ENCODE data around the gene GP1BB. TPM values are rescaled to one million over a fixed set of nuclear protein-coding genes. Genes with fewer than 3 reads are reported as not detected.

The GP1BB gene
- total RNA-seq, 1 experiment from 2014 or later: 4.3 TPM

- no peak for ATAC-seq
- H3K27me3 Mint-ChIP-seq (ENCODE audit: low read depth): peaks cover 18% of the 10 kb centered on the region
- no peaks in the 10 kb centered on the region for H3K4me1 Mint-ChIP-seq
- no peaks in the 10 kb centered on the region for H3K36me3 Mint-ChIP-seq
- no peak overlapping the region for H3K4me3 Mint-ChIP-seq
- ChIA-PET POLR2A (no interaction called here), CTCF (interaction anchor here (1.3 kb wide), 1 partner anchor 12 kb away, joined by 4 read pairs; no protein-coding TSS in a partner anchor)
- no peak for TF ChIP-seq ZNF263 (CRISPR knock-in tag; IDR thresholded peaks at IDR 0.05; ENCODE audit: low read depth)
- TF ChIP-seq E2F1 (CRISPR knock-in tag; IDR thresholded peaks at IDR 0.05): no peak
- TF ChIP-seq KAT7 (CRISPR knock-in tag; IDR thresholded peaks at IDR 0.05; ENCODE audit: borderline replicate concordance): no peak
- TF ChIP-seq ZBTB21 (CRISPR knock-in tag; IDR thresholded peaks at IDR 0.05; ENCODE audit: borderline replicate concordance): no peak
- TF ChIP-seq MYBL2 (CRISPR knock-in tag; IDR thresholded peaks at IDR 0.05): no peak
- TF ChIP-seq SOX15 (CRISPR knock-in tag; IDR thresholded peaks at IDR 0.05): no peak
- TF ChIP-seq USF2 (CRISPR knock-in tag; IDR thresholded peaks at IDR 0.05): no peak
- no peak for TF ChIP-seq JAZF1 (CRISPR knock-in tag; IDR thresholded peaks at IDR 0.05)
- no peak for TF ChIP-seq TEAD4 (CRISPR knock-in tag; IDR thresholded peaks at IDR 0.05)
- no peak for TF ChIP-seq PRRX2 (CRISPR knock-in tag; IDR thresholded peaks at IDR 0.05)
- no peak for TF ChIP-seq AR (CRISPR knock-in tag; IDR thresholded peaks at IDR 0.05)
- TF ChIP-seq, protein P1, sequence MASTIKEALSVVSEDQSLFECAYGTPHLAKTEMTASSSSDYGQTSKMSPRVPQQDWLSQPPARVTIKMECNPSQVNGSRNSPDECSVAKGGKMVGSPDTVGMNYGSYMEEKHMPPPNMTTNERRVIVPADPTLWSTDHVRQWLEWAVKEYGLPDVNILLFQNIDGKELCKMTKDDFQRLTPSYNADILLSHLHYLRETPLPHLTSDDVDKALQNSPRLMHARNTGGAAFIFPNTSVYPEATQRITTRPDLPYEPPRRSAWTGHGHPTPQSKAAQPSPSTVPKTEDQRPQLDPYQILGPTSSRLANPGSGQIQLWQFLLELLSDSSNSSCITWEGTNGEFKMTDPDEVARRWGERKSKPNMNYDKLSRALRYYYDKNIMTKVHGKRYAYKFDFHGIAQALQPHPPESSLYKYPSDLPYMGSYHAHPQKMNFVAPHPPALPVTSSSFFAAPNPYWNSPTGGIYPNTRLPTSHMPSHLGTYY (CRISPR knock-in tag; IDR thresholded peaks at IDR 0.05): no peak
- TF ChIP-seq ZSCAN18 (CRISPR knock-in tag; IDR thresholded peaks at IDR 0.05): no peak
- H3K27ac Mint-ChIP-seq: no peak overlapping the region
- no peaks in the 10 kb centered on the region for H3K9me3 Mint-ChIP-seq
- no peak for DNase-seq (ENCODE audit: low spot score)
Observed at GRCh38 chr22:19733755-19734154, 10.4 kb downstream of the GP1BB start.

DNA sequence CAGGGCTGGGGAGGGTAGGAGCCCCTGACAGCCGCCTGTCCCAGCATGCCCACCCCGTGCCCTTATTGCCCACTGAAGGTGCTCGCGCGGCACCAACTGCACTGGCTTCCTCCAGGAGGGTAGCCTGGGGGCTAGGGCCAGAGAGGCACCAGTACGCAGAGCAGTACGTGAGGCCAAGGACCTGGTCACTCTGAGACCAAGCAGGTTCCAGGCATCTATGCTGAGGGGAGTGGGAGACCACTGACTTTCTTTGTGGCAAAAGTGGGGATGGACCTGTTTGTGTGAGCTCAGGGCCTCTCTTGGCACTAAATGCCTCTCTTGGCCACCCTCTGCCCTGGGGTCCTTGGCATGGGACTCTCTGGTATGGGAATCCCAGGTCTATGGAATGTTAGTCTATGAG, 10.8 kb downstream of the GP1BB start:
- no peaks in the 10 kb centered on the region for H3K9me3 Mint-ChIP-seq
- H3K36me3 Mint-ChIP-seq: no peaks in the 10 kb centered on the region
- H3K4me3 Mint-ChIP-seq: no peak overlapping the region
- TF ChIP-seq GTF2I (CRISPR knock-in tag; conservative IDR thresholded peaks at IDR 0.05): no peak
- no peak for TF ChIP-seq USF2 (CRISPR knock-in tag; IDR thresholded peaks at IDR 0.05)
- TF ChIP-seq CBFB (CRISPR knock-in tag; IDR thresholded peaks at IDR 0.05; ENCODE audit: low read depth): no peak
- TF ChIP-seq ETV6 (CRISPR knock-in tag; IDR thresholded peaks at IDR 0.05): no peak
- no peak for TF ChIP-seq NFATC4 (CRISPR knock-in tag; IDR thresholded peaks at IDR 0.05)
- TF ChIP-seq FOXJ3 (CRISPR knock-in tag; IDR thresholded peaks at IDR 0.05; ENCODE audit: borderline replicate concordance): no peak
- TF ChIP-seq MXD4 (CRISPR knock-in tag; IDR thresholded peaks at IDR 0.05; ENCODE audit: borderline replicate concordance): no peak
- TF ChIP-seq, protein P2, sequence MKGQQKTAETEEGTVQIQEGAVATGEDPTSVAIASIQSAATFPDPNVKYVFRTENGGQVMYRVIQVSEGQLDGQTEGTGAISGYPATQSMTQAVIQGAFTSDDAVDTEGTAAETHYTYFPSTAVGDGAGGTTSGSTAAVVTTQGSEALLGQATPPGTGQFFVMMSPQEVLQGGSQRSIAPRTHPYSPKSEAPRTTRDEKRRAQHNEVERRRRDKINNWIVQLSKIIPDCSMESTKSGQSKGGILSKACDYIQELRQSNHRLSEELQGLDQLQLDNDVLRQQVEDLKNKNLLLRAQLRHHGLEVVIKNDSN (CRISPR knock-in tag; IDR thresholded peaks at IDR 0.05): no peak
- DNase-seq (ENCODE audit: low spot score) (no peak), ATAC-seq (no peak)
- POLR2A ChIA-PET: no interaction called here
- no peak overlapping the region for H3K27ac Mint-ChIP-seq
- peaks cover 14% of the 10 kb centered on the region for H3K27me3 Mint-ChIP-seq (ENCODE audit: low read depth)
- no peaks in the 10 kb centered on the region for H3K4me1 Mint-ChIP-seq
- CTCF ChIA-PET: no interaction called here

All from WTC11 (cell line).